ENCODE results near the gene UBD.

The UBD gene

DNA sequence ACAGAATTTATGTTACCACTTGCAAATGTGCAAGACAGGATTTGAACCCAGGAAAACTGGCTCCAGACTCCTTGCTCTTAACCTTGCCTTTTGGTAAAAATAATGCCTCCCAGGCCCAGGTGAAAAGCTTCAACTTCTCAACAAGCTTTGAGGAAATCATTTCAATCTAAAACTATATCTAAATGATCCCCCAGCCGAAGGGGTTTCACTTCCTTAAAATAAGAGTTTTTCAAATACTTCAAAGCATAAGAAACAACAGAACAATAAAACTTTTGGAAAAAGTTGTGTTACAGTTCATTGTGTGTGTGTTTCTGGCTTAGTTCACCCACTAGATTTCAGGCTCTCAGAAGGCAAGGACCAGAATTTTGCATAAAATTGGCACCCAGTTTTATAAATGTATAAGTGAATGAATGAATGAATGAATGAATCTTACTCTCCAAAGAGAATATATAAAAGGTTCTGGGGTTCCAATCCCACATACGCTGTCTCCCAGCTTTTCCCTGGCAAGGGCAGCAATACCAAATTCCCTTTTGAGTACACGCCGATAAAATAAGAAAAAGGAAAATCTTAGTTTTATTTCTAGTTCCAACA is 30.8 kb upstream of the UBD start:
- Mint-ChIP-seq H3K9me3 (no peaks in the 10 kb centered on the region), H3K36me3 (ENCODE audit: low read depth) (no peaks in the 10 kb centered on the region), H3K4me3 (no peak overlapping the region), H3K27ac (no peak overlapping the region), H3K27me3 (ENCODE audit: low read depth) (no peaks in the 10 kb centered on the region), H3K4me1 (peaks cover 12% of the 10 kb centered on the region)
- TF ChIP-seq, protein P1, sequence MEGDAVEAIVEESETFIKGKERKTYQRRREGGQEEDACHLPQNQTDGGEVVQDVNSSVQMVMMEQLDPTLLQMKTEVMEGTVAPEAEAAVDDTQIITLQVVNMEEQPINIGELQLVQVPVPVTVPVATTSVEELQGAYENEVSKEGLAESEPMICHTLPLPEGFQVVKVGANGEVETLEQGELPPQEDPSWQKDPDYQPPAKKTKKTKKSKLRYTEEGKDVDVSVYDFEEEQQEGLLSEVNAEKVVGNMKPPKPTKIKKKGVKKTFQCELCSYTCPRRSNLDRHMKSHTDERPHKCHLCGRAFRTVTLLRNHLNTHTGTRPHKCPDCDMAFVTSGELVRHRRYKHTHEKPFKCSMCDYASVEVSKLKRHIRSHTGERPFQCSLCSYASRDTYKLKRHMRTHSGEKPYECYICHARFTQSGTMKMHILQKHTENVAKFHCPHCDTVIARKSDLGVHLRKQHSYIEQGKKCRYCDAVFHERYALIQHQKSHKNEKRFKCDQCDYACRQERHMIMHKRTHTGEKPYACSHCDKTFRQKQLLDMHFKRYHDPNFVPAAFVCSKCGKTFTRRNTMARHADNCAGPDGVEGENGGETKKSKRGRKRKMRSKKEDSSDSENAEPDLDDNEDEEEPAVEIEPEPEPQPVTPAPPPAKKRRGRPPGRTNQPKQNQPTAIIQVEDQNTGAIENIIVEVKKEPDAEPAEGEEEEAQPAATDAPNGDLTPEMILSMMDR (IDR thresholded peaks at IDR 0.05; ENCODE audit: unreplicated experiment in 3 of 3), result no peak

DNA sequence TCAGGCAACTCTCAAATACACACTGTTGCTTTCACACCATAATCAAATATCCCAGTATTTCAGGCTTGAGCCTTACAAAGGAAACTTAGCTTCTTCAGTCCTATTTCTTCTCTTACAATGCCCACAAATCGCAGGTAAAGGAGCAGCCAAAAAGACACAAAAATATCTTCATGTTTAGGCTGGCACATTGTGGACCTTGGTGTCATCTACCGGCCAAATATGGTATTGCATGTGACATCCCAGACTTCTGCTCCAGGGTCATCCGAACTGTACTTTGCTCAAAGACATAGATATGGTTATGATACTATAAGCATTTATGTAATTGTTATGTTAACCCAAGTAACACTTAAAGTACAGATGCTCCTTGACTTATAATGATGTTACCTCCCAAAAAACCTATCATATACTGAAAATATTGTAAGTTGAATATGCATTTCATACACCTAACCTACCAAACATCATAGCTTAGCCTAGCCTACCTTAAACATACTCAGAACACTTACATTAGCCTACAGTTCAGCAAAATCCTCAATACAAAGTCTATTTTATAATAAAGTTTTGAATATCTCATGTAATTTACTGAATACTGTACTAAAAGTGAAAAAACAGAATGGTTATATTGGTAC is 30.0 kb upstream of the UBD start:
- Mint-ChIP-seq H3K4me3 (no peak overlapping the region), H3K27me3 (ENCODE audit: low read depth) (no peaks in the 10 kb centered on the region), H3K36me3 (ENCODE audit: low read depth) (no peaks in the 10 kb centered on the region), H3K4me1 (peaks cover 12% of the 10 kb centered on the region), H3K9me3 (no peaks in the 10 kb centered on the region), H3K27ac (no peak overlapping the region)
- TF ChIP-seq, protein P1 (IDR thresholded peaks at IDR 0.05; ENCODE audit: unreplicated experiment in 3 of 3), result peak; percentile 96 to 98 (median 97)

DNA sequence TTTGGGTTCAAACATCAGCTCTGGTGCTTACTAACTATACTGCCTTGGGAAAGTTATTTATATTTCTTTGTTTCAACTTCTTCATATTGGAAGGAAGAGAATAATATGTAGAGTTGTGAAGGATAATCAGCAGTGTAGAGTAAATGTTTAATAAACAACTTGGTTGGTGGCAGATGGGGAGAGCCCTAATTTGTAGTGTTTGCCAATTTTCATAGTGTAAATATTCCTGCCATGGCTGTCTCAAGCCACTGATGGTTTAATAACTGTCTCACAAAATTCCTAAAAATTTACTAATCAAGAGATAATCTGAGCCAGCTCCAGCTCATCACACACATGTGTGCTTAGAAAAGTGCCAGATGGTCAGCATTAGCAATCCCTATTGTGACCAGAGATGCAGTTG is 25.3 kb upstream of the UBD start, which contains the start of gene OR2H2:
Gene OR2H2 (plus strand): TSS at position 301 of the 400 bp plus-strand sequence. CDS start 2,824 bp downstream, outside the sequence.
- H3K9me3 Mint-ChIP-seq, result no peaks in the 10 kb centered on the region
- no peaks in the 10 kb centered on the region for H3K36me3 Mint-ChIP-seq (ENCODE audit: low read depth)
- peaks cover 4% of the 10 kb centered on the region for H3K27me3 Mint-ChIP-seq (ENCODE audit: low read depth)
- H3K27ac Mint-ChIP-seq, result no peak within 1 kb of the TSS
- H3K4me3 Mint-ChIP-seq, result no peak within 1 kb of the TSS
- H3K4me1 Mint-ChIP-seq, result no peaks in the 10 kb centered on the region
- TF ChIP-seq, protein P1 (IDR thresholded peaks at IDR 0.05; ENCODE audit: unreplicated experiment in 3 of 3), result no peak

DNA sequence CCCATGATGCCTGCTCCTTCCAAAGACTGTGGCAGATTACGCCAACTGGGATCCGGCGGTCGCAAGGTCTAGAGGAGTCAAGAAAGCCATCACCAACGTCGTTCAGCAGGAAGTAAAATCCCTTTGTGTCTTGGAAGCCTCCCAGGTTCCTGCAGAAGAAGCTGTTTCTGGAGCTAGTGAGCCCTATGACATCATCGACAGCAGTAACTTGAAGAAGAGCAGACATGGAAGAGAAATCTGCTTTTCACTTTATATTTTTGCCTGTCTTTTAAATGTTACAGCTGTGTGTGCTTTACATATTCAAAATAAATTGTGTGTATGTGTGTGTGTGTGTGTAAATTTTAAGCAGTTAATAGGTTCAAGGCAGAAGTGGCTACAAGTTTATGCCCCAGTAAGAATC is 18.0 kb upstream of the UBD start:
- H3K27ac Mint-ChIP-seq, result no peak overlapping the region
- peaks cover 24% of the 10 kb centered on the region for H3K27me3 Mint-ChIP-seq (ENCODE audit: low read depth)
- TF ChIP-seq, protein P1 (IDR thresholded peaks at IDR 0.05; ENCODE audit: unreplicated experiment in 3 of 3), result no peak
- no peak overlapping the region for H3K4me3 Mint-ChIP-seq
- no peaks in the 10 kb centered on the region for H3K4me1 Mint-ChIP-seq
- H3K9me3 Mint-ChIP-seq, result no peaks in the 10 kb centered on the region
- no peaks in the 10 kb centered on the region for H3K36me3 Mint-ChIP-seq (ENCODE audit: low read depth)

DNA sequence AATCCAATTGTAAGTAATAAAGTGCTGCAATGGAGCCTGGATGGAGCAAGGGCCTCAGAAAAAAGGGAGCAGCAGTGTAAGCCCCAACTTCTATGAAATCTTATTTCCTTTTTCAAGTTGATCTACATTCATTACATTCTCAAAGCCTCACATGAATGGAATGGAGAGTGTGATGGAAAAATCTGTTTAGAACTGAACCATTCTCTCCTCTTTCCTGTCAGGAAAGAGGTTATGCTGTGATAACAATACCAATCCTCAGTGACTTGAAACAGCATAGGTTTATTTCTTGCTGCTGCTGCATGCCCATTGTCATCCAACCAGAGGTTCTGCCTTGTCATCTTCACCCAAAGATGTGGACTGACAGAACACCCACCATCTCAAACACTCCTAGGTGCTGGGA is 16.5 kb upstream of the UBD start:
- TF ChIP-seq, protein P1 (IDR thresholded peaks at IDR 0.05; ENCODE audit: unreplicated experiment in 3 of 3), result no peak
- no peaks in the 10 kb centered on the region for H3K4me1 Mint-ChIP-seq
- H3K4me3 Mint-ChIP-seq, result no peak overlapping the region
- no peak overlapping the region for H3K27ac Mint-ChIP-seq
- H3K9me3 Mint-ChIP-seq, result no peaks in the 10 kb centered on the region
- no peaks in the 10 kb centered on the region for H3K36me3 Mint-ChIP-seq (ENCODE audit: low read depth)
- peaks cover 26% of the 10 kb centered on the region for H3K27me3 Mint-ChIP-seq (ENCODE audit: low read depth)

DNA sequence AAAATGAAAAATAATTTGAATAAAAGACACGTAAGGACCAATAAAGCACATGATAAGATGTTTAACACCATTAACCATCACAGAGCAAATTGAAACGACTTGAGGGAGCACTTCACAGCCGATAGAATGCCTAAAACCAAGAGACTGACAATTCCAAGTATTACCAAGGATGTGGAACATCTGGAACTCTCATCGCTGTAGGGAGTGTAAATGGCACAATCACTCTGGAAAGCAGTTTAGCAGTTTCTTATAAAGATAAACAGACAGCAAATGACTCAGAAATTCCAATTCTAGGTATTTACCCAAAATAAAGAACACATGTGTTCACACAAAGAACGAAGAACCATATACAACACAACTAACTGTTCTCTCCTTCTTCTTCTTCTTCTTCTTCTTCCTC is 8.5 kb upstream of the UBD start:
- Mint-ChIP-seq H3K27ac (no peak overlapping the region), H3K4me3 (no peak overlapping the region), H3K27me3 (ENCODE audit: low read depth) (peaks cover 27% of the 10 kb centered on the region), H3K9me3 (no peaks in the 10 kb centered on the region), H3K4me1 (no peaks in the 10 kb centered on the region), H3K36me3 (ENCODE audit: low read depth) (no peaks in the 10 kb centered on the region)
- TF ChIP-seq, protein P1 (IDR thresholded peaks at IDR 0.05; ENCODE audit: unreplicated experiment in 3 of 3), result no peak

All from nephron (organoid).